ENCODE results near the gene CLDN9.

Gene CLDN9

DNA sequence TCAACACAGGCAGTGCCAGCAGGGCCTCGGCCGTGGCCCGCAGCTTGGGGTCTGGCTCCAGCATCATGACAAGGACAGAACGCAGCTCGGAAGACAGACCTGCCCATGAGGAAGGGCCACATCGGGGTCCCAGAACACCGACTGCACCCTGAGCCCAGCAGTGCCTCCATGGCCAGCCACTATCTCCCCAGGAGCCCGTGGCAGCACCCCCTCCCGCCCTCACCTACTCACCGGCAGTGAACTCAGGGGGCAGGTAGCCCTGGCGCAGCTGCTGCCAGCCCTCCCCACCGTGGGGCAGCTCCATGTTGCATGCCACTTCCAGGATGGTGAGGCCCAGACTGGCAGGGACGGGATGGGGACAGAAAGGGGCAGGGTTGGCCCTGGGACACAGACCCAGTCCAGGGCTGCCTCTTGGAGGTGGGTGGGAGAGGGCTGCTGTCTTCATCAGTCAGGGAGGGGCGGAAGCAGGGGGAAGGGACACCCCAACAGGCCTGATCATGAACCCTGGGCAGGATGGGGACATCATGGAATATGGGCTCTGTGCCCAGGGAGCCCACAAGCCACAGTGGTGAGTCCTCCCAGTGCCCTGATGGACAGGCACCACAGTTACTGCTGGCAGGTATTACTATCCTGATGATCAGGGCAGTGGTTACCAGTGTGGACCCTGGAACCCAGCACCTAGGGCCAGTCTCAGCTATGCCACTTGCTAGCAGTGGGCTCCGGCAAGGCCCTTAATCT is 38.2 kb upstream of the CLDN9 start:
- no peak for DNase-seq

- no peak for DNase-seq
Measured at GRCh38 chr16:2975161-2975795, 37.4 kb upstream of the CLDN9 start.

GRCh38 chr16:2976201-2976600 is 36.5 kb upstream of the CLDN9 start:
- no peak for DNase-seq

GRCh38 chr16:2976673-2977072 is 36.0 kb upstream of the CLDN9 start:
- DNase-seq, result no peak

GRCh38 chr16:2977440-2977839 is 35.3 kb upstream of the CLDN9 start:
- no peak for DNase-seq

GRCh38 chr16:2979669-2980226 is 33.0 kb upstream of the CLDN9 start:
- DNase-seq, result no peak

DNA sequence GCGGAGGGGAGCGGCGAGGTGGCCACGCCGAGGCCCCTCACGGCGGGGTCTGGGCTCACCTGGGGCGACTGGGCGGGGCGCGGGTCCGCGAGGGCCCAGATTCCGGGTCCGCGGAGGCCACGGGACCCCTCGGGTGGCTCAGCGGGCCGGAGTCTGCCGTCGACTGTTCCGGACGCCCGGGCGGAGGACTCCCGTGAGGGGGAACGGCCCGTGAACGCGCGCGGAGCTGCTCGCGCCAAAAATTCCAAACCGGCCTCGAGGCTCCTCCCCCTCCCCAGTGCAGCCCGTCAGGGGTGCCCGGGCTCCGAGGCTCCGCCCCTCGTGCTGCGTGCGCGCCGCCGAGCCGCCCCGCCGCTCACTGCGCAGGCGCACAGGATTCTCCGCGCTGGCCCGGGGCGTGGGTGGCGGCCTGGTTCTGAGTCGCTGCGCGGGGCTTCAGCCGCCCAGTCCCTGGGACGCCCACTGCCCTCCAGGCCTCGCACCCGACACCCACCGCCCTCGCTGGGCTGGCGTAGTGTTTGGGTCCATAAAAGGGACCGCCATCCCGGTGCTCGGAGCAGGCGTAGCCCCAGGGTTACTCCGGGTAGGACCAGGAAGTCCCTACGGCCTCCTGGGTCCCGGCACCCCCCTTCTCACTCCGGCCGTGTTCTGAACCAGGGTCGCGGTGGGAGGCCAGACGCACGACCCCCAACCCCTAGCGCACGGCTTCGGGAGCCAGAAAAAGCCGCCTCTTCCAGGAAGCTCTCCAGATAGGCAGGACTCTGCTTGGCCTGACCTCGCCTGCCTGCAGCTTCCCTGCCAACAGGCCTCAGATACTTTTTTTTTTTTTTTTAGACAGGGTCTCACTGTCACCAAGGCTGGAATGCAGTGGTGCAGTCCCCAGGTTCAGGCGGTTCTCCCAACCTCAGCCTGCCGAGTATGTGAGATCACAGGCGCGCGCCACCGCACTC is 32.2 kb upstream of the CLDN9 start, which contains the start of gene PKMYT1:
Gene PKMYT1, minus strand, starts transcription at position 220 of the 950 bp plus-strand sequence. CDS start 789 bp downstream, outside the sequence.
- DNase-seq, result peak; percentile 98

- no peak for DNase-seq
Measured at GRCh38 chr16:2981177-2981898, 31.4 kb upstream of the CLDN9 start.

- DNase-seq, result no peak
Measured at GRCh38 chr16:2981899-2982250, 30.8 kb upstream of the CLDN9 start.

DNA sequence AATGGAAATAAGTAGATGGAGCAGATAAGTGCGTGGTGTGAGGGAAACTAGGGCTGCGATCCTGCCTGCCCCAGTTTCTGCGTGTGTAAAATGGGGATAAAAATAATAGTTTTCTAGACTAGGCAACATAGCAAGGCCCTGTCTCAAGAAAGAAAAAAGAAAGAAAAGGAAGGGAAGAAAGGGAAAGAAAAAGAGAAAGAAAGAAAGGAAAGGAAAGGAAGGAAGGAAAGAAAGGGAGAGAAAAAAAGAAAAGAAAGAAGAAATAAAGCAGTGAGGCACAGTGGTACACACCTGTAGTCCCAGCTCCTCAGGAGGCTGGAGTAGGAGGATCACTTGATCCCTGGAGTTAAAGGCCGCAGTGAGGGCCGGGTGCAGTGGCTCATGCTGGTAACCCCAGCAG is 30.3 kb upstream of the CLDN9 start:
- no peak for DNase-seq

DNA sequence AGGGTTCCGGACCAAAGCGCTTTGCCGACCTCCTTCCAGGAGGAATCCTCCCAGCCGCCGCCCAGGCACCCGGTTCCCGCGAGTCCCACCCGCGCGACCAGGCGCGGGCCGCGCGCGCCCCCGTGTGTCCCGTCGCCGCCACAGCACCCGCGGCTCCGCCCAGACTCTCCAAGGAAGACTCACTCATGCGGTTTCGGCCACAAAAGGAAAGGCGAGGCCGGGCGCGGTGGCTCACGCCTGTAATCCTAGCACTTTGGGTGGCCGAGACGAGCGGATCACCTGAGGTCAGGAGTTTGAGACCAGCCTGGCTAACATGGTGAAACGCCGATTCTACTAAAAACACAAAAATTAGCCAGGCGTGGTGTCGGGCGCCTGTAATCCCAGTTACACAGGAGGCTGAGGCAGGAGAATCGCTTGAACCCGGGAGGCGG is 29.0 kb upstream of the CLDN9 start:
- DNase-seq, result peak; percentile 71

- no peak for DNase-seq
Measured at GRCh38 chr16:2985462-2985861, 27.3 kb upstream of the CLDN9 start.

GRCh38 chr16:2985893-2986355 is 26.8 kb upstream of the CLDN9 start:
- no peak for DNase-seq

- DNase-seq, result no peak
Measured at GRCh38 chr16:2986623-2987188, 26.0 kb upstream of the CLDN9 start.

DNA sequence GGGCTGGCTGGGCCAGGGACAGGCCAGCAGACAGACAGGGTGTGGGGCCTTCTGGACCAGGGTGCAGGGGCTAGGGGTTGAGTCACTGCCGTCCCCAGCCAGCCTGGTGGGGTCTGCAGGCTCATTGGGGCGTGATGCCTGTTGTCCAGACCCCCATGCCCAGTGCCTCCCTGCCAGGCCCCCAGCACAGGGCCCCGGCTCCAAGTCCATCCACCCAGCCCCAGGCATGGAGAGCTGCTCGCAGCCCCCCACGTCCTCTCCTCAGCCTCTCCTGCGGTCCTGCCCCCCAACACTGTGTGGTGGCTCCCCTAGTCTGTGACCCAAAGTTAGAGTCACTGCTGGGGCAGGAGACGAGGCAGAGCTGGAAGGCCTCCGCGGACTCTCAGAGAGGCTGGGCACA is 25.4 kb upstream of the CLDN9 start:
- DNase-seq, result no peak

GRCh38 chr16:2987833-2988232 is 24.9 kb upstream of the CLDN9 start:
- DNase-seq, result no peak

GRCh38 chr16:2988590-2989099 is 24.1 kb upstream of the CLDN9 start:
- DNase-seq, result no peak

- DNase-seq, result no peak
Measured at GRCh38 chr16:2990891-2991290, 21.8 kb upstream of the CLDN9 start.

DNA sequence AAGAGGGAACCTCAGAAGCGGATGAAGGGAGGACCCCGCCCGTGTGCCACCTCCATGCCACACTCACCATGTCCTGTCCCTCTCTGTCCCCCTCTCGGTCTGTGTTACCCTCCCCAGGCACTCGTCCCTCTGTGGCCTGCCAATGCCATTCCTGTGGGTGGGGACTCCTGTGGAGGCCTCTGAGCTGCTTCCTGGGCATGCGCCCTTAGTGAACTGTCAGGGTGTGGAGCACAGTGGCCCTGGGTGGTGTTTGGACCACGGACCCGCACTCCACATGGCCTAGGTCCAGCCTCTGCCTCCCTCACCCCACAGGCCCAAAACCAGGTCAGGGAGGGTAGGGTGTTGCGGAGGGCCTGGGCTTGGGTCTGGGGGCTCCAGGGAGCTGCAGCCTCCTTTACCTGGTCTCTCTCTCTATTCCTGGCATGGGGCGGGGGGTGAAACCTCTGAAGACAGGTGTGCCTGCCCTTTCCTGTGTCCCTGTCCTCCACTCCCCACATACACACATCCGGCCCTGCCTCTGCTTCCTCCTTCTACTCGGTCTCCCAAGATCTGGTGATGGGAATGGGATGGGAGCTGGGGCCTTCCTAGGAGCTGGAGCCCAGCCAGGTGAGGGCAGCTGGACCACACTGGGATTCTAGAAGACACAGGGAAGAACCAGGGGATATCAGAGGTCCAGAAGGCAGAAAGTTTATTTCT is 21.0 kb upstream of the CLDN9 start:
- no peak for DNase-seq

DNA sequence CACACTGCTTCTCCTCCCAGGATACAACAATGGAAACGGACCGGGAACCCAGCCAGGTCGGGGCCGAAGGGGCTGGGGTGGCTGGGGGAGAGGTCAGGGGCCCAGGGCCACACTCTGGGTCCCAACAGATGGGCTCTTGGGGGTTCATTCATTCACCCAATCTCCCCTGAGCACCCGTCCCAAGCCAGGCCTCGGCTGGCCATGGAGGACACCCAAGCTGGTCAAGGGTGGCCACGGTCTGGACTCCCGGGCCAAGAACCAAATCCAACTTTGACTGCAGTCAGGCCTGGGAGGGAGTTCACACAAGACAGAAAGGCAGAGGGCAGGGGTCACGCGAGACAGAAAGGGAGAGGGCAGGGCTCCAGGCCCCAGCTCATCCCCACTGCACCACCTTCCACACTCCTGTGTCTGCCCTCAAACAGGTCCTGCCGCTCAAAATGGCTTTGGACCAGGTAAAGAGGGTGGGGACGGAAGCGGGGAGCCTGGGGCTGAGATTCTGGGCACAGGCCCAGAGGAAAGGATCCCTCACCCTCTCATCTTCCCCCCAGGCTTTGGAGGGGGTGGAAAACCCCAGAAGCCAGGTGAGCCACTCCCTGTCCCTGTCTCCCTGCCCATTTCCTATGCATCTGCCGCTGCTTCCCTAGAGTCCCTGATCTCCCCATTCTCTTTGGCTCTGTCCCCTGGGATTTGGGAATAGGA is 20.2 kb upstream of the CLDN9 start:
- DNase-seq, result no peak
